HCT116 (cell line): ENCODE results near the gene NACAD.

Experiments
- CBX3 ChIP-seq: IDR thresholded peaks from 2 replicates; pipeline ENCODE4 v1.6.1; 2012; ENCODE audit warnings: low read depth
- ELF1 ChIP-seq: IDR thresholded peaks from 2 replicates; pipeline ENCODE4 v1.6.1; 2012; ENCODE audit warnings: low read depth, borderline replicate concordance
- EZH2 ChIP-seq: fragments of 200-600 bp; sonication (generic); IDR thresholded peaks from 2 replicates; pipeline ENCODE4 v1.6.1; 2017; ENCODE audit warnings: antibody characterized with exemption, mixed run types
- POLR2A ChIP-seq: IDR thresholded peaks from 2 replicates; pipeline ENCODE4 v1.7.0; 2011; ENCODE audit warnings: borderline replicate concordance; ENCODE audit not compliant: insufficient read depth, insufficient read length; ENCODE audit errors: extremely low read depth
- RAD21 ChIP-seq: IDR thresholded peaks from 2 replicates; pipeline ENCODE4 v1.6.1; 2012; ENCODE audit warnings: low read depth, mild to moderate bottlenecking
- SIN3A ChIP-seq: IDR thresholded peaks from 2 replicates; pipeline ENCODE4 v1.6.1; 2012; ENCODE audit warnings: low read depth
- YY1 ChIP-seq: IDR thresholded peaks from 2 replicates; pipeline ENCODE4 v1.6.1; 2011; ENCODE audit warnings: low read length, low read depth, moderate library complexity, mild to moderate bottlenecking; ENCODE audit not compliant: insufficient replicate concordance; ENCODE audit errors: extremely low read depth
- TF ChIP-seq, protein P1 (sequence below), 3 experiments: fragments of 200-600 bp in 1 of 3; sonication (generic) in 1 of 3; IDR thresholded peaks in 2 of 3; conservative IDR thresholded peaks in 1 of 3; 2 replicates each; pipeline ENCODE4 v1.5.1; 2012 to 2017; ENCODE audit warnings: low read depth in 2 of 3, low read length in 2 of 3, antibody characterized with exemption in 1 of 3, borderline replicate concordance in 1 of 3, control low read depth in 1 of 3, mild to moderate bottlenecking in 1 of 3, mixed read lengths in 1 of 3, mixed run types in 1 of 3, moderate library complexity in 1 of 3; ENCODE audit not compliant: insufficient read depth in 1 of 3

DNA sequence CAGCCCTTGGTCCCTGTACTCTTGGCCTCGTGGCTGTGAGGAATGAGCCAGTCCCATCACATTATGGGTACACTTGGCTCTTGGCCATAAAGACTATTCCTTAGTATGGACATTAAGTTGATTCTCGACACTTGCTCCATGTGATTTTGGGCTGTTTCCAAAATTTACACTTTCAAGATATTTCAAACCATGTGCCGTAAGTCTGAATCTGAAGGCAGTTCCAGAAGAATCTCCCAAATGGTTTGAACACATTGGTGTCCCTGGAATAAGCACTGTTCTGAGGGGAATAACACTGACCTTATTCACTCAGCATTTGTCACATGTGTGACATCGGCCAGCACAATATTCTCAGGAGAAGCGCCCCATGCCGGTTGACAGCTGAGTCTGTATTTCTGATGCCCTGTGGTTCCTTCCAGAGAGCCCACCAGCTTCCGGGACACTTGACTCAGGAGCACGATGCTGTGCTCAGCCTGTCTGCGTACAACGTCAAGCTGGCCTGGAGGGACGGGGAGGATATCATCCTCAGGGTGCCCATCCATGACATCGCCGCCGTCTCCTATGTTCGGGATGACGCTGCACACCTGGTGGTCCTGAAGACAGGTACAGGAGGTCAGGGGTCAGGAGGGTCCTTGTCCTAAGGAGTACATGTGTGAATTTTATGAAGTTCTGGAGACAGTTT, 24.6 kb downstream of the NACAD start:
- TF ChIP-seq, protein P1, sequence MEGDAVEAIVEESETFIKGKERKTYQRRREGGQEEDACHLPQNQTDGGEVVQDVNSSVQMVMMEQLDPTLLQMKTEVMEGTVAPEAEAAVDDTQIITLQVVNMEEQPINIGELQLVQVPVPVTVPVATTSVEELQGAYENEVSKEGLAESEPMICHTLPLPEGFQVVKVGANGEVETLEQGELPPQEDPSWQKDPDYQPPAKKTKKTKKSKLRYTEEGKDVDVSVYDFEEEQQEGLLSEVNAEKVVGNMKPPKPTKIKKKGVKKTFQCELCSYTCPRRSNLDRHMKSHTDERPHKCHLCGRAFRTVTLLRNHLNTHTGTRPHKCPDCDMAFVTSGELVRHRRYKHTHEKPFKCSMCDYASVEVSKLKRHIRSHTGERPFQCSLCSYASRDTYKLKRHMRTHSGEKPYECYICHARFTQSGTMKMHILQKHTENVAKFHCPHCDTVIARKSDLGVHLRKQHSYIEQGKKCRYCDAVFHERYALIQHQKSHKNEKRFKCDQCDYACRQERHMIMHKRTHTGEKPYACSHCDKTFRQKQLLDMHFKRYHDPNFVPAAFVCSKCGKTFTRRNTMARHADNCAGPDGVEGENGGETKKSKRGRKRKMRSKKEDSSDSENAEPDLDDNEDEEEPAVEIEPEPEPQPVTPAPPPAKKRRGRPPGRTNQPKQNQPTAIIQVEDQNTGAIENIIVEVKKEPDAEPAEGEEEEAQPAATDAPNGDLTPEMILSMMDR (IDR thresholded peaks at IDR 0.05 in 2 of 3, conservative IDR thresholded peaks at IDR 0.05 in 1 of 3; ENCODE audit: borderline replicate concordance in 1 of 3, insufficient read depth in 1 of 3, low read depth in 2 of 3, low read length in 2 of 3), result no peak
- TF ChIP-seq ELF1 (no peak), EZH2 (no peak), CBX3 (no peak), YY1 (no peak), SIN3A (no peak), RAD21 (no peak), POLR2A (no peak)
